Right atrium auricular region (tissue), 2 donors: ENCODE measurements around the gene DCAF12L2. TPM values are rescaled to one million over a fixed set of nuclear protein-coding genes. Genes with fewer than 3 reads are reported as not detected.

Experiments
- DNase-seq: peaks from one replicate; pipeline ENCODE4 v3.0.0-alpha.2; 2019; ENCODE audit warnings: low spot score
- H3K27ac ChIP-seq, 2 donors: fragments of 200-600 bp; sonication (generic); 1 replicate in 1 of 2; 2 replicates in 1 of 2; pipeline ENCODE4 v1.5.1; 2016 to 2019
- H3K27me3 ChIP-seq, 2 donors: fragments of 200-600 bp; sonication (generic); one replicate each; pipeline versions ENCODE4 v1.5.1 to v1.6.0; 2017 to 2019
- H3K36me3 ChIP-seq: fragments of 200-600 bp; sonication (generic); one replicate; pipeline ENCODE4 v1.5.1; 2016
- H3K4me1 ChIP-seq, 2 donors: fragments of 200-600 bp; sonication (generic); one replicate each; pipeline versions ENCODE4 v1.5.1 to v1.6.0; 2017 to 2019
- H3K4me3 ChIP-seq, 2 donors: fragments of 200-600 bp; sonication (generic); 1 replicate in 1 of 2; 2 replicates in 1 of 2; pipeline ENCODE4 v1.5.1; 2017 to 2019; ENCODE audit warnings: mild to moderate bottlenecking in 1 of 2, moderate library complexity in 1 of 2
- H3K9me3 ChIP-seq, 2 donors: fragments of 200-600 bp; sonication (generic); one replicate each; pipeline ENCODE4 v1.5.1; 2019
- total RNA-seq, 2 donors: library from RNA; depleted of rRNA; stranded (reverse); fragments of >200 nt; gene quantifications; one replicate each; pipeline ENCODE4 v1.1.0, GENCODE V29; 2016
- TF ChIP-seq, protein P1 (sequence below), 2 donors: fragments of 200-600 bp; sonication (generic); IDR thresholded peaks; one replicate each; pipeline ENCODE4 v1.5.1; 2019; ENCODE audit warnings: antibody characterized with exemption in 2 of 2

DCAF12L2 gene
- total RNA-seq, 2 donors from 2014 or later: 0.15 TPM; not detected in 1

- no peak overlapping the region for H3K4me3 ChIP-seq
- H3K4me1 ChIP-seq: no peaks in the 10 kb centered on the region
- no peak for DNase-seq
- H3K27ac ChIP-seq: no peak overlapping the region
- TF ChIP-seq, protein P1, sequence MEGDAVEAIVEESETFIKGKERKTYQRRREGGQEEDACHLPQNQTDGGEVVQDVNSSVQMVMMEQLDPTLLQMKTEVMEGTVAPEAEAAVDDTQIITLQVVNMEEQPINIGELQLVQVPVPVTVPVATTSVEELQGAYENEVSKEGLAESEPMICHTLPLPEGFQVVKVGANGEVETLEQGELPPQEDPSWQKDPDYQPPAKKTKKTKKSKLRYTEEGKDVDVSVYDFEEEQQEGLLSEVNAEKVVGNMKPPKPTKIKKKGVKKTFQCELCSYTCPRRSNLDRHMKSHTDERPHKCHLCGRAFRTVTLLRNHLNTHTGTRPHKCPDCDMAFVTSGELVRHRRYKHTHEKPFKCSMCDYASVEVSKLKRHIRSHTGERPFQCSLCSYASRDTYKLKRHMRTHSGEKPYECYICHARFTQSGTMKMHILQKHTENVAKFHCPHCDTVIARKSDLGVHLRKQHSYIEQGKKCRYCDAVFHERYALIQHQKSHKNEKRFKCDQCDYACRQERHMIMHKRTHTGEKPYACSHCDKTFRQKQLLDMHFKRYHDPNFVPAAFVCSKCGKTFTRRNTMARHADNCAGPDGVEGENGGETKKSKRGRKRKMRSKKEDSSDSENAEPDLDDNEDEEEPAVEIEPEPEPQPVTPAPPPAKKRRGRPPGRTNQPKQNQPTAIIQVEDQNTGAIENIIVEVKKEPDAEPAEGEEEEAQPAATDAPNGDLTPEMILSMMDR (IDR thresholded peaks at IDR 0.05): no peak
- H3K9me3 ChIP-seq: no peaks in the 10 kb centered on the region
- H3K36me3 ChIP-seq: no peaks in the 10 kb centered on the region
- no peaks in the 10 kb centered on the region for H3K27me3 ChIP-seq
Observed at GRCh38 chrX:126164689-126165400, 1.2 kb downstream of the DCAF12L2 start.

DNA sequence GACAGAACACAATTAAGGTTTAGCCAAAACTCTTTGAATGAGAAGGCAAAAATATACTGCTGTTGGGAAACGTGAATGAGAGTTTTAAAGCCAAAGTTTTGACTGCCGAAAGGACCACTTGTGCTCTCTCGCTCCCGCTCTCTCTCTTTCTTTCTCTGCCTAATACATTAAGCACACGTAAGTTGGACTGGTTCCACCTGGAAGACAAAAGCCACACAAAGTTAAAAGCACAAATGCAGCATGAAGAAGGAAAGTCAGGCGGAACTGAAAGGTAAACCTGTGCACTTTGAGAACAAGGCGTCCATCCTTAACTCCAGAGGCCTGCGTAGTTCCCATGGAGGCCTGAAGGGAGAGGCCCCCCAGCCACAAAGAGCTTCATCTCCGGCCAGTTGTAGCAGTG lies 1.9 kb downstream of the DCAF12L2 start:
- H3K4me3 ChIP-seq: no peak overlapping the region
- H3K4me1 ChIP-seq: no peaks in the 10 kb centered on the region
- TF ChIP-seq, protein P1 (IDR thresholded peaks at IDR 0.05): no peak
- H3K27me3 ChIP-seq: no peaks in the 10 kb centered on the region
- no peaks in the 10 kb centered on the region for H3K36me3 ChIP-seq
- no peak overlapping the region for H3K27ac ChIP-seq
- no peaks in the 10 kb centered on the region for H3K9me3 ChIP-seq
- DNase-seq: no peak

GRCh38 chrX:126141014-126141413 lies 25.1 kb downstream of the DCAF12L2 start:
- no peaks in the 10 kb centered on the region for H3K27me3 ChIP-seq
- DNase-seq: no peak
- H3K4me1 ChIP-seq: no peaks in the 10 kb centered on the region
- peaks cover 0 to 18% of the 10 kb centered on the region in 2 donors for H3K9me3 ChIP-seq
- H3K27ac ChIP-seq: no peak overlapping the region
- no peak overlapping the region for H3K4me3 ChIP-seq
- H3K36me3 ChIP-seq: no peaks in the 10 kb centered on the region
- TF ChIP-seq, protein P1 (IDR thresholded peaks at IDR 0.05): no peak

DNA sequence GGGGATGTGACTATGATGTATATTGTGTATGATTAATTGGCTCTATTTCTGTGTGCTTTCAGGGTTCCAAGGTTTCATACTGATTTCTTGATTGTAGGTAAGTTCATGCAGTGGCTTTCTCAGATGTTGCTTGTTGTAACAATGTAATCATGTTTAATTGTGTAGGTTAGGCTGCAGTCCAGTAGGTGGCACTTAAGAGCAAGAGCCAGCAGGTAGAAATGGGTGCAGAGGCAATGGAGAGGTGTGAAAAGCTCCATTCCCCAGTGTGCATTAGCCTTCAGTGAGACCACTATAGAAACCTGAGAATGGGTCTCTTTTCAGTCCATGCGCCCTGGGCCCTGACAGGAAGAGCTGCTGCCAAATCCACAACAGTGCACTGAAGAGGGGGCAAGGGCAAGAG lies 28.2 kb downstream of the DCAF12L2 start:
- no peaks in the 10 kb centered on the region for H3K36me3 ChIP-seq
- no peaks in the 10 kb centered on the region for H3K27me3 ChIP-seq
- H3K9me3 ChIP-seq: peaks cover 0 to 29% of the 10 kb centered on the region in 2 donors
- no peak overlapping the region for H3K4me3 ChIP-seq
- TF ChIP-seq, protein P1 (IDR thresholded peaks at IDR 0.05): no peak
- DNase-seq: no peak
- no peaks in the 10 kb centered on the region for H3K4me1 ChIP-seq
- H3K27ac ChIP-seq: no peak overlapping the region

GRCh38 chrX:126124721-126125120 lies 41.4 kb downstream of the DCAF12L2 start:
- H3K4me3 ChIP-seq: no peak overlapping the region
- TF ChIP-seq, protein P1 (IDR thresholded peaks at IDR 0.05): no peak
- DNase-seq: no peak

More at GRCh38 chrX:126124721-126125120, 41.4 kb downstream of the DCAF12L2 start:
- Histone ChIP-seq H3K4me1 (no peaks in the 10 kb centered on the region), H3K27me3 (no peaks in the 10 kb centered on the region), H3K27ac (no peak overlapping the region), H3K36me3 (no peaks in the 10 kb centered on the region), H3K9me3 (no peaks in the 10 kb centered on the region)
